ENCODE data around the gene ZBTB1. TPM values are rescaled to one million over a fixed set of nuclear protein-coding genes. Genes with fewer than 3 reads are reported as not detected.
"Not testable (repeated sequence)": the region's sequence is repeated elsewhere in the genome, so short reads cannot be mapped to it uniquely, and the experiment has no call there.

The ZBTB1 gene
- total and polyA plus RNA-seq, 5 donors from 2014 or later: 53.5 to 167 (median 57.3) TPM

GRCh38 chr14:64513271-64513670, 8.7 kb downstream of the ZBTB1 start:
- H3K4me3 Mint-ChIP-seq: peak overlapping the region in 2 of 4 donors; percentile 9 to 51
- H3K27ac Mint-ChIP-seq: no peak overlapping the region
- H3K4me1 Mint-ChIP-seq: peaks cover 62 to 93% (median 79%) of the 10 kb centered on the region in 4 donors
- no peaks in the 10 kb centered on the region for H3K9me3 Mint-ChIP-seq
- no peaks in the 10 kb centered on the region for H3K27me3 Mint-ChIP-seq
- Histone ChIP-seq H3K27ac (ENCODE audit: insufficient read depth, low read length, poor library complexity, severe bottlenecking) (no peak overlapping the region), H3K27me3 (ENCODE audit: control insufficient read depth, insufficient read depth, low read length) (no peaks in the 10 kb centered on the region), H3K9me3 (ENCODE audit: control insufficient read depth in 2 of 2, low read length in 2 of 2) (no peaks in the 10 kb centered on the region), H3K4me1 (ENCODE audit: control insufficient read depth, insufficient read depth, low read length, poor library complexity, severe bottlenecking) (peaks cover 72% of the 10 kb centered on the region), H3K4me3 (ENCODE audit: low read depth, low read length) (no peak overlapping the region), H3K36me3 (ENCODE audit: control insufficient read depth, insufficient read depth, low read length) (no peaks in the 10 kb centered on the region)
- peaks cover 3% of the 10 kb centered on the region for H3K36me3 Mint-ChIP-seq
- ATAC-seq (ENCODE audit: low read depth in 2 of 2) (no peak), DNase-seq (no peak)

DNA sequence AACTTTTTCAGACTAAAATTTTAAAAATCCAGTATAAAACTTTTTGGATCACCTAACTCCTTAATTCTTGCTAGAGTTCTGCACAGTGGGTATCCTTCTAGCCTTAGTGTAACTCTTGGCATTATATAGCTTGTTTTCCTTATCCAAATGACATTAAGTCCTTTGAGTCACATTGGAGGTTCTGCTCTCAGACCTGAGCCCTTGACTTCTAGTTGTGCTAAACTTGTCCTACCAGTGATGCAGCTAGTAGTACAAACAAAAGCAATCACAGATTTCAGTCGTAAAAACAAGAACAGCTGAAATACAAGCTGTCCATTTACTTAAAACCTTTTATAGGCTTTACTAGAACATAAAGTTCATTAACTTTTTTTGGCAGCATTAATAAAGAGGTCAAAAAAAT, 10.5 kb downstream of the ZBTB1 start:
- Mint-ChIP-seq H3K36me3 (peaks cover 3% of the 10 kb centered on the region), H3K9me3 (no peaks in the 10 kb centered on the region), H3K4me1 (peaks cover 55 to 85% (median 71%) of the 10 kb centered on the region in 4 donors), H3K27me3 (no peaks in the 10 kb centered on the region), H3K4me3 (no peak overlapping the region), H3K27ac (no peak overlapping the region)
- Histone ChIP-seq H3K9me3 (ENCODE audit: control insufficient read depth in 2 of 2, low read length in 2 of 2) (no peaks in the 10 kb centered on the region), H3K4me3 (ENCODE audit: low read depth, low read length) (peak overlapping the region; percentile 13), H3K27ac (ENCODE audit: insufficient read depth, low read length, poor library complexity, severe bottlenecking) (no peak overlapping the region), H3K36me3 (ENCODE audit: control insufficient read depth, insufficient read depth, low read length) (no peaks in the 10 kb centered on the region), H3K4me1 (ENCODE audit: control insufficient read depth, insufficient read depth, low read length, poor library complexity, severe bottlenecking) (peaks cover 57% of the 10 kb centered on the region), H3K27me3 (ENCODE audit: control insufficient read depth, insufficient read depth, low read length) (no peaks in the 10 kb centered on the region)
- ATAC-seq (ENCODE audit: low read depth in 2 of 2): no peak
- DNase-seq: no peak

GRCh38 chr14:64516969-64517368, 12.4 kb downstream of the ZBTB1 start:
- H3K36me3 ChIP-seq (ENCODE audit: control insufficient read depth, insufficient read depth, low read length): peaks cover 7% of the 10 kb centered on the region
- no peak for ATAC-seq (ENCODE audit: low read depth in 2 of 2)
- Mint-ChIP-seq H3K27ac (peak overlapping the region; percentile 2 to 65 (median 64)), H3K4me3 (peak overlapping the region; percentile 40 to 77 (median 58)), H3K4me1 (peaks cover 49 to 79% (median 57%) of the 10 kb centered on the region in 4 donors), H3K36me3 (peaks cover 3% of the 10 kb centered on the region), H3K9me3 (no peaks in the 10 kb centered on the region), H3K27me3 (no peaks in the 10 kb centered on the region)
- no peaks in the 10 kb centered on the region for H3K27me3 ChIP-seq (ENCODE audit: control insufficient read depth, insufficient read depth, low read length)
- H3K27ac ChIP-seq (ENCODE audit: insufficient read depth, low read length, poor library complexity, severe bottlenecking): no peak overlapping the region
- no peak for DNase-seq
- H3K9me3 ChIP-seq (ENCODE audit: control insufficient read depth in 2 of 2, low read length in 2 of 2): no peaks in the 10 kb centered on the region
- H3K4me1 ChIP-seq (ENCODE audit: control insufficient read depth, insufficient read depth, low read length, poor library complexity, severe bottlenecking): peaks cover 43% of the 10 kb centered on the region
- peak overlapping the region; percentile 61 for H3K4me3 ChIP-seq (ENCODE audit: low read depth, low read length)

DNA sequence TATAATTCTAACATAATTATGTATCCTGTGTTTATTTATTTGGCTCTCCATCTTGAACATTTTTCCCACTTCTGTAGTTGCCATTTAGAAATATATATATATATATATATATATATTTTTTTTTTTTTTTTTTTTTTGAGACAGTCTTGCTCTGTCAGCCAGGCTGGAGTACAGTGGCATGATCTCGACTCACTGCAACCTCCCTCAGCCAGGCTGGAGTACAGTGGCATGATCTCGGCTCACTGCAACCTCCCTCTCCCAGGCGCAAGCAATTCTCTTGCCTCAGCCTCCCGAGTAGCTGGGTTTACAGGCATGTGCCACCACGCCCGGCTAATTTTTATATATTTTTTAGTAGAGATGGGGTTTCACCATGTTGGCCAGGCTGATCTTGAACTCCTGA, 13.1 kb downstream of the ZBTB1 start:
- not testable (repeated sequence) for ATAC-seq (ENCODE audit: low read depth in 2 of 2); H3K27ac Mint-ChIP-seq; DNase-seq; H3K27me3 Mint-ChIP-seq; H3K27ac ChIP-seq (ENCODE audit: insufficient read depth, low read length, poor library complexity, severe bottlenecking); H3K9me3 Mint-ChIP-seq; H3K4me3 ChIP-seq (ENCODE audit: low read depth, low read length); H3K27me3 ChIP-seq (ENCODE audit: control insufficient read depth, insufficient read depth, low read length); H3K9me3 ChIP-seq (ENCODE audit: control insufficient read depth in 2 of 2, low read length in 2 of 2); H3K36me3 Mint-ChIP-seq
- H3K36me3 ChIP-seq (ENCODE audit: control insufficient read depth, insufficient read depth, low read length): peaks cover 13% of the 10 kb centered on the region
- H3K4me1 ChIP-seq (ENCODE audit: control insufficient read depth, insufficient read depth, low read length, poor library complexity, severe bottlenecking): peaks cover 38% of the 10 kb centered on the region
- H3K4me3 Mint-ChIP-seq: peak overlapping the region in 1 of 4 donors; percentile 18
- peaks cover 44 to 73% (median 50%) of the 10 kb centered on the region in 4 donors for H3K4me1 Mint-ChIP-seq

DNA sequence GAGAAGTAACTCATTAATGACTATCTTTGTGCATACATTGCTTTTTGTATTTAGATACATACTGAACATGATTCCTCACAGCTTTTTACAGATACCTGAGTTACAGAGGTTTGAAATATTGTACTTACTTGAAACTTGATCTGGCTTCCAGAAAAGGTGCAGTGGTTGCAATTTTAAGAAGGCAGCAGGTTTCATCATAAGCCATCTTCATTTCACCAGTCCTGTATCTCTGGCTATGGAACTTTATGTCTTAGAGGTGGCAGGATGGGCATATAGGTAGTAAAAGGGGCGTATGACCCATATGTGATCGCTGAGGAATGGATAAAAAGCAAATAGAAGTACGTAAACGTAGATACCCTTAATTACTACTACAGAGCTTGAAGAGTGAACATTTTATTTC, 13.7 kb downstream of the ZBTB1 start:
- Mint-ChIP-seq H3K36me3 (peaks cover 3% of the 10 kb centered on the region), H3K27me3 (no peaks in the 10 kb centered on the region), H3K4me1 (peaks cover 39 to 67% (median 46%) of the 10 kb centered on the region in 4 donors), H3K4me3 (peak overlapping the region in 2 of 4 donors; percentile 18 to 46), H3K9me3 (no peaks in the 10 kb centered on the region), H3K27ac (peak overlapping the region in 1 of 3 donors; percentile 49)
- no peak overlapping the region for H3K27ac ChIP-seq (ENCODE audit: insufficient read depth, low read length, poor library complexity, severe bottlenecking)
- DNase-seq: no peak
- peaks cover 19% of the 10 kb centered on the region for H3K36me3 ChIP-seq (ENCODE audit: control insufficient read depth, insufficient read depth, low read length)
- H3K4me1 ChIP-seq (ENCODE audit: control insufficient read depth, insufficient read depth, low read length, poor library complexity, severe bottlenecking): peaks cover 38% of the 10 kb centered on the region
- no peak overlapping the region for H3K4me3 ChIP-seq (ENCODE audit: low read depth, low read length)
- no peaks in the 10 kb centered on the region for H3K27me3 ChIP-seq (ENCODE audit: control insufficient read depth, insufficient read depth, low read length)
- ATAC-seq (ENCODE audit: low read depth in 2 of 2): no peak
- H3K9me3 ChIP-seq (ENCODE audit: control insufficient read depth in 2 of 2, low read length in 2 of 2): no peaks in the 10 kb centered on the region

DNA sequence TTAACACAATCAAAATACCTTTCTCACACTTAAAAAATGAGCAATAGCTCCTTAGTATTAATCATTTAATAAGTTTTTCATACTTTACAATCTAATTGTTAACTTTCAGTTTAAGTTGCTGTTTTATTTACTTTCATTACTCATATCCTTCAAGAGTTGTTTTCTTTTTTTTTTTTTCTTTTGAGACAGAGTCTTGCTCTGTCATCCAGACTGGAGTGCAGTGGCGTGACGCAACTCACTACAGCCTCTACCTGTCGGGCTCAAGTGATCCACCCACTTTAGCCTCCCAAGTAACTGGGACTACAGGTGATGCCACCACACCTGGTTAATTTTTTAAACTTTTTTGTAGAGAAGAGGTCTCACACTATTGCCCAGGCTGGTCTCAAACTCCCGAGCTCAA, 16.1 kb downstream of the ZBTB1 start:
- Mint-ChIP-seq H3K36me3 (peaks cover 3% of the 10 kb centered on the region), H3K27ac (peak overlapping the region in 1 of 3 donors; percentile 48), H3K4me3 (peak overlapping the region in 1 of 4 donors; percentile 38), H3K9me3 (no peaks in the 10 kb centered on the region), H3K27me3 (no peaks in the 10 kb centered on the region), H3K4me1 (peaks cover 32 to 51% (median 33%) of the 10 kb centered on the region in 4 donors)
- Histone ChIP-seq H3K36me3 (ENCODE audit: control insufficient read depth, insufficient read depth, low read length) (peaks cover 24% of the 10 kb centered on the region), H3K4me3 (ENCODE audit: low read depth, low read length) (no peak overlapping the region), H3K4me1 (ENCODE audit: control insufficient read depth, insufficient read depth, low read length, poor library complexity, severe bottlenecking) (peaks cover 38% of the 10 kb centered on the region), H3K27ac (ENCODE audit: insufficient read depth, low read length, poor library complexity, severe bottlenecking) (peak overlapping the region; percentile 45), H3K9me3 (ENCODE audit: control insufficient read depth in 2 of 2, low read length in 2 of 2) (no peaks in the 10 kb centered on the region), H3K27me3 (ENCODE audit: control insufficient read depth, insufficient read depth, low read length) (no peaks in the 10 kb centered on the region)
- ATAC-seq (ENCODE audit: low read depth in 2 of 2): no peak
- no peak for DNase-seq

- Histone ChIP-seq H3K36me3 (ENCODE audit: control insufficient read depth, insufficient read depth, low read length) (peaks cover 27% of the 10 kb centered on the region), H3K27ac (ENCODE audit: insufficient read depth, low read length, poor library complexity, severe bottlenecking) (peak overlapping the region; percentile 5), H3K9me3 (ENCODE audit: control insufficient read depth in 2 of 2, low read length in 2 of 2) (no peaks in the 10 kb centered on the region), H3K4me3 (ENCODE audit: low read depth, low read length) (peak overlapping the region; percentile 34), H3K4me1 (ENCODE audit: control insufficient read depth, insufficient read depth, low read length, poor library complexity, severe bottlenecking) (peaks cover 19% of the 10 kb centered on the region), H3K27me3 (ENCODE audit: control insufficient read depth, insufficient read depth, low read length) (no peaks in the 10 kb centered on the region)
- Mint-ChIP-seq H3K27ac (no peak overlapping the region), H3K4me1 (peaks cover 23 to 37% (median 27%) of the 10 kb centered on the region in 4 donors), H3K27me3 (no peaks in the 10 kb centered on the region), H3K36me3 (peaks cover 9% of the 10 kb centered on the region), H3K4me3 (no peak overlapping the region), H3K9me3 (no peaks in the 10 kb centered on the region)
- ATAC-seq (ENCODE audit: low read depth in 2 of 2) (no peak), DNase-seq (no peak)
These were observed 18.2 kb downstream of the ZBTB1 start for GRCh38 chr14:64522591-64523355.

DNA sequence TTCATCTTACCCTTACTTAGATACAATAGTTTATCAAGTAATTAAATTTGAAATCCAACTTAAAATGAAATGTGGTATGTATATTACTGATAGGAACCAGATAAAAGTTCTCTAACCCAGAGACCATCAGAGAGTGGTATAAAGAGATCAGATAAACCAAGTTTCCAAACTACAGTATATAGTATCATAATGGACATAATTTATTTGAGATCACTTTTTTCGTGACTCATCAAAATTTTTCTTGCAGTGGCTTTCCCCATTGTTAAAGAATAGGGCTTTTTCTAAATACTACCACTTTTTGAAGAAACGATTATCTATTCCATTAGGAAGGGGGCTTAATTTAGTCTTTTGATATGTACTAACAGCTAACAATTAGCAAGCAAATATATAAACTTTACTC, 20.8 kb downstream of the ZBTB1 start:
- Mint-ChIP-seq H3K27ac (no peak overlapping the region), H3K9me3 (no peaks in the 10 kb centered on the region), H3K36me3 (peaks cover 9% of the 10 kb centered on the region), H3K4me1 (peaks cover 20 to 36% (median 22%) of the 10 kb centered on the region in 4 donors), H3K27me3 (no peaks in the 10 kb centered on the region), H3K4me3 (no peak overlapping the region)
- Histone ChIP-seq H3K4me1 (ENCODE audit: control insufficient read depth, insufficient read depth, low read length, poor library complexity, severe bottlenecking) (peaks cover 14% of the 10 kb centered on the region), H3K27ac (ENCODE audit: insufficient read depth, low read length, poor library complexity, severe bottlenecking) (no peak overlapping the region), H3K4me3 (ENCODE audit: low read depth, low read length) (no peak overlapping the region), H3K27me3 (ENCODE audit: control insufficient read depth, insufficient read depth, low read length) (no peaks in the 10 kb centered on the region), H3K9me3 (ENCODE audit: control insufficient read depth in 2 of 2, low read length in 2 of 2) (no peaks in the 10 kb centered on the region), H3K36me3 (ENCODE audit: control insufficient read depth, insufficient read depth, low read length) (peaks cover 27% of the 10 kb centered on the region)
- DNase-seq: no peak
- no peak for ATAC-seq (ENCODE audit: low read depth in 2 of 2)

Data from CD4-positive, CD25-positive, alpha-beta regulatory T cell (primary cell).